ENCODE measurements around the gene SLC39A7. TPM values are rescaled to one million over a fixed set of nuclear protein-coding genes. Genes with fewer than 3 reads are reported as not detected.

Gene SLC39A7
- total and polyA plus RNA-seq, 8 donors: 71.9 to 149 (median 100) TPM

GRCh38 chr6:33190504-33191107 lies 10.1 kb upstream of the SLC39A7 start:
- Histone ChIP-seq H3K27me3 (peaks cover 24 to 51% of the 10 kb centered on the region in 2 donors), H3K36me3 (peaks cover 0 to 18% of the 10 kb centered on the region in 2 donors), H3K27ac (no peak overlapping the region), H3K4me1 (peaks cover 10 to 20% of the 10 kb centered on the region in 2 donors), H3K4me3 (no peak overlapping the region), H3K9me3 (no peaks in the 10 kb centered on the region)
- TF ChIP-seq CTCF (IDR thresholded peaks at IDR 0.05): no peak
- ATAC-seq (no peak), DNase-seq (peak in 1 of 4 donors; percentile 43)
- intact Hi-C loops (cut with DNase I): no loop called here

GRCh38 chr6:33191383-33192104 lies 9.1 kb upstream of the SLC39A7 start:
- ATAC-seq: no peak
- Histone ChIP-seq H3K27me3 (peaks cover 24 to 50% of the 10 kb centered on the region in 2 donors), H3K9me3 (no peaks in the 10 kb centered on the region), H3K27ac (no peak overlapping the region), H3K4me1 (peaks cover 10 to 20% of the 10 kb centered on the region in 2 donors), H3K36me3 (peaks cover 0 to 27% of the 10 kb centered on the region in 2 donors), H3K4me3 (no peak overlapping the region)
- DNase-seq: peak in 1 of 4 donors; percentile 65
- intact Hi-C loops (cut with DNase I): no loop called here
- TF ChIP-seq CTCF (IDR thresholded peaks at IDR 0.05): no peak

- Histone ChIP-seq H3K4me3 (peak within 1 kb of the TSS; percentile 7 to 11), H3K27ac (no peak within 1 kb of the TSS), H3K27me3 (peaks cover 24 to 50% of the 10 kb centered on the region in 2 donors), H3K36me3 (peaks cover 0 to 34% of the 10 kb centered on the region in 2 donors), H3K4me1 (peaks cover 10 to 21% of the 10 kb centered on the region in 2 donors), H3K9me3 (no peaks in the 10 kb centered on the region)
- ATAC-seq (peak; percentile 10), DNase-seq (peak in 1 of 4 donors; percentile 74)
- intact Hi-C loops (cut with DNase I): no loop called here
- TF ChIP-seq CTCF (IDR thresholded peaks at IDR 0.05): no peak
These were observed 8.5 kb upstream of the SLC39A7 start, which contains the start of gene COL11A2 for GRCh38 chr6:33192105-33192646. TSS of gene COL11A2 (minus strand) at chr6:33192467. CDS start at chr6:33192240, 227 bp downstream.

- DNase-seq: peak in 2 of 4 donors; percentile 26 to 79
- H3K27me3 ChIP-seq: peaks cover 24 to 50% of the 10 kb centered on the region in 2 donors
- H3K27ac ChIP-seq: no peak overlapping the region
- peaks cover 0 to 39% of the 10 kb centered on the region in 2 donors for H3K36me3 ChIP-seq
- intact Hi-C loops (cut with DNase I): no loop called here
- ATAC-seq: peak; percentile 10
- TF ChIP-seq CTCF (IDR thresholded peaks at IDR 0.05): no peak
- H3K4me1 ChIP-seq: peaks cover 14 to 28% of the 10 kb centered on the region in 2 donors
- peak overlapping the region; percentile 7 to 11 for H3K4me3 ChIP-seq
- H3K9me3 ChIP-seq: no peaks in the 10 kb centered on the region
These were observed 7.7 kb upstream of the SLC39A7 start for GRCh38 chr6:33192671-33193602.
